GM13976 (cell line): ENCODE results near the gene GMPPA.

Experiments used
- DNase-seq: peaks from one replicate; pipeline ENCODE4 v3.0.0; 2012; ENCODE audit warnings: low spot score
- in situ Hi-C: fragments of 300-500 bp; cut with MboI; formaldehyde crosslinking; loops from one replicate; pipeline ENCODE4 v1.12.0; 2022; ENCODE audit warnings: low sequenced_read_pairs, mixed read lengths, inconsistent platforms; ENCODE audit not compliant: unreplicated experiment
- TF ChIP-seq, protein P1 (sequence below): IDR thresholded peaks from 2 replicates; pipeline ENCODE4 v1.5.1; 2012; ENCODE audit warnings: borderline replicate concordance, mild to moderate bottlenecking; ENCODE audit not compliant: insufficient read depth; ENCODE audit errors: extremely low read depth, missing control alignments, control extremely low read depth

The GMPPA gene

DNA sequence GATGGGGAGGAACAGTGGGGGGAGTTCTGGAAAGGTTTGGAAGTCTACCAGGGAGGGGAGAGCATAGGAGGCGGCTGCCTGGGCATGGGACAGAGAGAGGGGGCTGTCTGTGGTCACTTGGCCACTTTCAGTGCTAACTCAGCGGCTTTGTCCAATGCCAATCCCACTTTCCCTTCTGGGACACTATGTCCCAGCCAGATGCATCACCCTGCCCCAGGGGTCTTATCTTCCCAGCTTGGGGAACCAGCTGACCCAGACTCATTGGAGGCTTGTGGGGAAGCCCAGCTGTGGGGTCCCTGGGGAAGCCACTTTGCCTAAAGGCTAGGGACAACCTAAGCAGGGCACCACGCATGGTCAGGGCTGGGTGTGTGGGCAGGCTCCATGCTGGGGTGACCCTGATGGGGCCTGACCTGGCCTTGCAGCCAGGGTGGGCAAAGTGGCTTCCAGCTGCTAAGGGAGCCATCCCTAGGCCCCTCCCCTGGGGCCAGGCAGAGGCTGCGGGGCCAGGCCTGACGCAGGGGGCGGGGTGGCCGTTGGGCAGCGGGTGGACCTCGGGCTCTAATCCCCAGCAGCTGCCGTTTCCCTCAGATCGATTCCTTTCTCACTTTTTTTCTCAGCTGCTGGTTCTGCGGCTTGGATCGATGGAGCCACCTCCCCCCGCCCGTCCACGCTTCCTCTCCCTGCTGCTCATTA is 14.0 kb downstream of the GMPPA start:
- DNase-seq = no peak
- TF ChIP-seq, protein P1, sequence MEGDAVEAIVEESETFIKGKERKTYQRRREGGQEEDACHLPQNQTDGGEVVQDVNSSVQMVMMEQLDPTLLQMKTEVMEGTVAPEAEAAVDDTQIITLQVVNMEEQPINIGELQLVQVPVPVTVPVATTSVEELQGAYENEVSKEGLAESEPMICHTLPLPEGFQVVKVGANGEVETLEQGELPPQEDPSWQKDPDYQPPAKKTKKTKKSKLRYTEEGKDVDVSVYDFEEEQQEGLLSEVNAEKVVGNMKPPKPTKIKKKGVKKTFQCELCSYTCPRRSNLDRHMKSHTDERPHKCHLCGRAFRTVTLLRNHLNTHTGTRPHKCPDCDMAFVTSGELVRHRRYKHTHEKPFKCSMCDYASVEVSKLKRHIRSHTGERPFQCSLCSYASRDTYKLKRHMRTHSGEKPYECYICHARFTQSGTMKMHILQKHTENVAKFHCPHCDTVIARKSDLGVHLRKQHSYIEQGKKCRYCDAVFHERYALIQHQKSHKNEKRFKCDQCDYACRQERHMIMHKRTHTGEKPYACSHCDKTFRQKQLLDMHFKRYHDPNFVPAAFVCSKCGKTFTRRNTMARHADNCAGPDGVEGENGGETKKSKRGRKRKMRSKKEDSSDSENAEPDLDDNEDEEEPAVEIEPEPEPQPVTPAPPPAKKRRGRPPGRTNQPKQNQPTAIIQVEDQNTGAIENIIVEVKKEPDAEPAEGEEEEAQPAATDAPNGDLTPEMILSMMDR = no peak
- in situ Hi-C loops = no loop called here

DNA sequence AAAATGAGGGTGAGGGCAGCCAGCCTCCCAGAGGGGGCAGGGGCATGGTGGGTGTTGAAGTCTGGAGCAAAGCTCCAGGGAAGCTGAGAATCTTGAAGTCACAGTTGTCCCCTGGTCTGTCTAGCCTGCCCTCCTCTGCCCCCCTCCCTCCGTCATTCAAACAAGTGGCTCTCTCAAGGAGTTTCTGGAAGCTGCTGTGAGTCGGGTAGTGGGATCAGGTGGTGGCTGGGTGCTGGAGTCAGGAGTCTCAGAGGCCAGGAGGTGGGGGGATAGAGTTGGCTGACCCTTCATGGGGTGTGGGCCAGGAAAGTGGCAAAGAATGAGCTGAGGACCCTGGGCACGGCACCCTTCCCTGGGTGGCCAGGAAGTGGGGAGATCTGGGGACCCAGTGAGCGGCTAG is 15.1 kb downstream of the GMPPA start:
- in situ Hi-C loops = no loop called here
- TF ChIP-seq, protein P1 = no peak
- DNase-seq = no peak

DNA sequence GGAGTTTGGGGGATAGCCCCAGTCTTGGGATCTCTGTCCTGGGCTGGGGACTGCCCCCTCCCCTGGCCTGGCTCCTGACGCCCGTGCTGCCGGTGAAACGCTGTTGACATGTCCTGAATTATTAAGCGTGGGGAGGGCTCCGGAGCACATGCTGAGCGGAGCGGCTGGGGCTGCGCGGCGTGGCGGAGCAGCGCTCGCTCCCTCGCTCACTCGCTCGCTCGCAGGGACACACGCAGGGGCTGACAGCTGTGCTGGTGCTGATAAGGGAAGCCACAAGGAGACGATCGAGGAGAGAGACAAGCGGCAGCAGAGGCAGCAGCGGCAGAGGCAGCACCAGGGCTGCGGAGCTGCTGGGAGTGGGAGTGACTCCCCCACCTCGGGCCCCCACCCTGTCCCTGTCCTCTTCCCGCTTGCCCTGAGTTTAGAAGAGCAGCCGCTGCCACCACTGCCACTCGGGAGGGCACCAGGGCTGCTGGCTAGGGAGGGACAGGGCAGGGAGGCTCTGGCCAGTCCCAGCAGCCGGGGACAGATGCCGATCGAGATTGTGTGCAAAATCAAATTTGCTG is 15.6 kb downstream of the GMPPA start, which contains the start of gene ASIC4:
Gene ASIC4 (plus strand): TSS at position 287 of the 566 bp plus-strand sequence. CDS start 243 bp downstream, at position 530.
- no peak for DNase-seq
- in situ Hi-C loops = no loop called here
- TF ChIP-seq, protein P1 = no peak

DNA sequence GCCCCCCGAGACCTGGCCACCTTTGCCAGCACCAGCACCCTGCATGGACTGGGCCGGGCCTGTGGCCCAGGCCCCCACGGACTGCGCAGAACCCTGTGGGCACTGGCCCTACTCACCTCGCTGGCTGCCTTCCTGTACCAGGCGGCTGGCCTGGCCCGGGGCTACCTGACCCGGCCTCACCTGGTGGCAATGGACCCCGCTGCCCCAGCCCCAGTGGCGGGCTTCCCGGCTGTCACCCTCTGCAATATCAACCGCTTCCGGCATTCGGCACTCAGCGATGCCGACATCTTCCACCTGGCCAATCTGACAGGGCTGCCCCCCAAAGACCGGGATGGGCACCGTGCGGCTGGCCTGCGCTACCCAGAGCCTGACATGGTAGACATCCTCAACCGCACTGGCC is 16.1 kb downstream of the GMPPA start:
- in situ Hi-C loops = no loop called here
- TF ChIP-seq, protein P1 = no peak
- DNase-seq = no peak

DNA sequence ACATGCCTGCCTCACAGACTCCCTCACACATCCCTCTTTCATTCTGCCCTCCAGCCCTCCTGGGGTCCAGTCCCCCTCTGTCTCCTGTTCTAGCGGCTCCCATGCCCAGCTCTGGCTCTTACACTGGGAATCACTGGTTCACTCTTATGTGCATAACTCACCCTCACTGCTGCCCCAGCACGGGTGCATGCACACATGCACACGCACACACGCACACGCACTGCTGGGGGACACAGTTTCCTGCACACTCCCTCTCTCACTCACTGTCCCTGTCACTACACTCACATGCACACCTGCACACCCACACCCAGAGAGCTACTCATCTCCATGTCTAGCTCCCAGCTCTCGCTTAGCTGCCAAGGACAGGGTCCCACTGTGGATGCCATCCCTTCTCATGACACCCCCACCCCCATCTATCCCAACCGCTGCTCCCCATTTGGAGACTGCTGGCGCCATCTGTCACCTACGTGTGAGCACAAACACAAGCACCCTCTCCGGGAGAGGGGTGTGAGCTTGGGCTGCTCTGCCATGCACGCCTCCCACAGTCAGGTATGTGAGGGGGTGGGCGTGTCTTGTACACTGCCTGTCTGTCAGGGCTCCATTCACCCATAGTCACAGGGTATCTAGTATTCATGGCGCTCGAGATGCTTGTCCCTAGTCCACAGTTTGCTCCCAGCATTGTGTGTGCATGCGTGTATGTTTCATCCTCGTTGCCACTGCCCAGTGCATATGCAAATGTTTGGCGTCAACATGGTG is 17.4 kb downstream of the GMPPA start:
- in situ Hi-C loops = no loop called here
- TF ChIP-seq, protein P1 = no peak
- DNase-seq = no peak

DNA sequence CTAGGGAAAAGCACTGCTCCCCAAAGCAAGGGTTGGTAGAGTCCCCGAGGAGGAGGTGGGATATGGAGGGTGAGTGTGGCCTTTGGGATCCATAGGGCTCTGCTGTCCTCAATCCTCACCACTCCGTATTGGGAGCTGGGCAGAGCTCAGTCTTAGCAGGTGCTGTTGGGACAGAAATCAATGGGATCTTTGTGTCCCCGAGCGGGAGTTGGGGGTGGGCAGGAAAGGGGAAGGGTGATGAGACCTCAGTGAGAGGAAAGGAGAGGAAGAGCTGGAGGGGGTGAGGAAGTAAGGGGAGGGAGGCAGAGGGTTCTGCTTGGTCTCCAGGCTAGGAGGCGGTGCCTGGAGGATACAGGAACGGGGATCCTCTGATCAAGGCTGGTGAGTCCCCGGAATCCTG is 18.2 kb downstream of the GMPPA start:
- TF ChIP-seq, protein P1 = no peak
- DNase-seq = no peak
- in situ Hi-C loops = no loop called here
